HFFc6 (cell line): ENCODE data around the gene SLC7A8. TPM values are rescaled to one million over a fixed set of nuclear protein-coding genes. Genes with fewer than 3 reads are reported as not detected.
"Not testable (repeated sequence)": the region's sequence is repeated elsewhere in the genome, so short reads cannot be mapped to it uniquely, and the experiment has no call there.

Experiments
- DNase-seq: peaks from one replicate; pipeline ENCODE4 v3.0.0-alpha.2; 2018
- H3K27ac Mint-ChIP-seq: 2 replicates; pipeline ENCODE4 v1.8.0; 2020; ENCODE audit warnings: mild to moderate bottlenecking, mixed read lengths
- H3K27me3 Mint-ChIP-seq: 2 replicates; pipeline ENCODE4 v1.8.0; 2021; ENCODE audit warnings: mild to moderate bottlenecking, moderate library complexity, mixed read lengths; ENCODE audit not compliant: insufficient read depth
- H3K36me3 Mint-ChIP-seq: 2 replicates; pipeline ENCODE4 v1.8.0; 2021; ENCODE audit warnings: low read depth, mixed read lengths
- H3K4me1 Mint-ChIP-seq: 2 replicates; pipeline ENCODE4 v1.8.0; 2020; ENCODE audit warnings: low read depth, mixed read lengths
- H3K4me3 Mint-ChIP-seq: 2 replicates; pipeline ENCODE4 v1.8.0; 2020; ENCODE audit warnings: mild to moderate bottlenecking, moderate library complexity, mixed read lengths
- H3K9me3 Mint-ChIP-seq: 2 replicates; pipeline ENCODE4 v1.8.0; 2020; ENCODE audit warnings: mild to moderate bottlenecking, mixed read lengths
- long read RNA-seq: library from polyadenylated mRNA; unstranded; transcript quantifications from one replicate; pipeline ENCODE4 v2.0.0, GENCODE V29; 2019
- total RNA-seq, 6 experiments: library from RNA; stranded (reverse); fragmentation: NEBNext Ultra II Directional; extraction: Animal tissue kit (Norgen Biotek cat#: 25700); gene quantifications; 2 replicates in 1 of 6; 3 replicates in 5 of 6; pipeline ENCODE4 v1.2.3, GENCODE V29; 2021
- TF ChIP-seq, protein P1 (sequence below): fragments of 200-600 bp; sonication (generic); IDR thresholded peaks from 2 replicates; pipeline ENCODE4 v1.5.0; 2021; ENCODE audit warnings: antibody characterized with exemption, mild to moderate bottlenecking

SLC7A8 gene
- total RNA-seq = 10 to 100 TPM; 13.0 to 24.2 (median 23.3) TPM
- long read RNA-seq, full-length matches to known transcripts = 1 of 5 reads
- long read RNA-seq, partial matches to known transcripts = 0 of 5 reads
- long read RNA-seq, other reads (novel, unspliced or antisense) = 4 of 5 reads

DNA sequence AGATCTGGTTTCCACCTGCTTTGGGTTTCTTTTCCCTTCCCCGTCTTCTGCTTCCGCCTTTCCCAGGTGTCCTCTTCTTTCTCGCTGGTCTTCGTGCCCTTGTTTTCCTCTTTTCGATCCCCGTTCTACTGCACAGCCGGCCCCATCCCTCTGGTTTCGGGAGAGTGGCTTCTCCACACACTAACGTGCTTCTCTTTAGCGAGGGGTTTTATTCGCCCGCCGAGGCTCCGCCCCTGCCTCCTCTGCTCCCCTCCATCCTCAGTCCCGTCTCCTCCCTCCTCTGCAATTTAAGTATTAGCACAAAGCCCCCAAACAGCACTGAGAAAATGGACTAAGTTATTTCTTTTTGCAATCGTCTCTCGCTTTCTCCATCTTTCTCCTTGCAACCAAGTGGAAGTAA lies at the start of gene SLC7A8:
SLC7A8 (minus strand) TSS at position 182 of the 400 bp plus-strand sequence. CDS start 746 bp downstream, outside the sequence.
- Mint-ChIP-seq H3K9me3 (no peaks in the 10 kb centered on the region), H3K27me3 (no peaks in the 10 kb centered on the region), H3K4me1 (peaks cover 16% of the 10 kb centered on the region), H3K27ac (no peak within 1 kb of the TSS), H3K4me3 (no peak within 1 kb of the TSS), H3K36me3 (no peaks in the 10 kb centered on the region)
- TF ChIP-seq, protein P1, sequence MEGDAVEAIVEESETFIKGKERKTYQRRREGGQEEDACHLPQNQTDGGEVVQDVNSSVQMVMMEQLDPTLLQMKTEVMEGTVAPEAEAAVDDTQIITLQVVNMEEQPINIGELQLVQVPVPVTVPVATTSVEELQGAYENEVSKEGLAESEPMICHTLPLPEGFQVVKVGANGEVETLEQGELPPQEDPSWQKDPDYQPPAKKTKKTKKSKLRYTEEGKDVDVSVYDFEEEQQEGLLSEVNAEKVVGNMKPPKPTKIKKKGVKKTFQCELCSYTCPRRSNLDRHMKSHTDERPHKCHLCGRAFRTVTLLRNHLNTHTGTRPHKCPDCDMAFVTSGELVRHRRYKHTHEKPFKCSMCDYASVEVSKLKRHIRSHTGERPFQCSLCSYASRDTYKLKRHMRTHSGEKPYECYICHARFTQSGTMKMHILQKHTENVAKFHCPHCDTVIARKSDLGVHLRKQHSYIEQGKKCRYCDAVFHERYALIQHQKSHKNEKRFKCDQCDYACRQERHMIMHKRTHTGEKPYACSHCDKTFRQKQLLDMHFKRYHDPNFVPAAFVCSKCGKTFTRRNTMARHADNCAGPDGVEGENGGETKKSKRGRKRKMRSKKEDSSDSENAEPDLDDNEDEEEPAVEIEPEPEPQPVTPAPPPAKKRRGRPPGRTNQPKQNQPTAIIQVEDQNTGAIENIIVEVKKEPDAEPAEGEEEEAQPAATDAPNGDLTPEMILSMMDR = no peak
- DNase-seq = no peak

DNA sequence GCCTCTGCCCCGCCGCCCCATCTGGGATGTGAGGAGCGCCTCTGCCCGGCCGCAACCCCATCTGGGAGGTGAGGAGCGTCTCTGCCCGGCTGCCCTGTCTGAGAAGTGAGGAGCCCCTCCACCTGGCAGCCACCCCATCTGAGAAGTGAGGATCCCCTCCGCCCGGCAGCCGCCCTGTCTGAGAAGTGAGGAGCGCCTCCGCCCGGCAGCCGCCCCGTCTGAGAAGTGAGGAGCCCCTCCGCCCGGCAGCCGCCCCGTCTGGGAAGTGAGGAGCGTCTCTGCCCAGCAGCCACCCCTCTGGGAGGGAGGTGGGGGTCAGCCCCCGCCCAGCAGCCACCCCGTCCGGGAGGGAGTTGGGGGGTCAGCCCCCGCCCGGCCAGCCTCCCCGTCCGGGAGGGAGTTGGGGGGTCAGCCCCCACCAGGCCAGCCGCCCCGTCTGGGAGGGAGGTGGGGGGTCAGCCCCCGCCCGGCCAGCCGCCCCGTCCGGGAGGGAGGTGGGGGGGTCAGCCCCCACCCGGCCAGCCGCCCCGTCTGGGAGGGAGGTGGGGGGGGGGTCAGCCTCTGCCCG lies 48.9 kb upstream of the SLC7A8 start:
- H3K4me1 Mint-ChIP-seq, H3K9me3 Mint-ChIP-seq, DNase-seq, H3K4me3 Mint-ChIP-seq, H3K27ac Mint-ChIP-seq, H3K36me3 Mint-ChIP-seq: not testable (repeated sequence)
- H3K27me3 Mint-ChIP-seq = peaks cover 12% of the 10 kb centered on the region

DNA sequence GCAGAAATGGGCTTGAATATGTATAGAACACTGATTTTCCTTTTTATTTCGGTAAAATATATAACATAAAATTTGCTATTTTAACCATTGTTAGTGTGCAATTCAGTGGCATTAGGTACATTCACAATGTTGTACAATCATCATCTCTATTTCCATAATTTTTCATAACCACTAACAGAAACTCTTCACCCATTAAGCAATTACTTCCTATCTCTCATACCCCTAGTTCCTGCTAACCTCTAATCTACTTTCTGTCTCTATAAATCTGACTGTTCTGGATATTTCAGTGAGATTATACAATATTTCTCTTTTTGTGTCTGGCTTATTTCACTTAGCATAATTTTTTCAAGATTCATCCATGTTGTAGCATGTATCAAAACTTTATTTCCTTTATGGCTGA lies 45.4 kb upstream of the SLC7A8 start:
- Mint-ChIP-seq H3K4me1 (no peaks in the 10 kb centered on the region), H3K27ac (no peak overlapping the region), H3K4me3 (no peak overlapping the region), H3K36me3 (peaks cover 8% of the 10 kb centered on the region), H3K27me3 (peaks cover 10% of the 10 kb centered on the region), H3K9me3 (peaks cover 5% of the 10 kb centered on the region; the same call in 1 of the 2 replicates)
- TF ChIP-seq, protein P1 = no peak
- DNase-seq = no peak

DNA sequence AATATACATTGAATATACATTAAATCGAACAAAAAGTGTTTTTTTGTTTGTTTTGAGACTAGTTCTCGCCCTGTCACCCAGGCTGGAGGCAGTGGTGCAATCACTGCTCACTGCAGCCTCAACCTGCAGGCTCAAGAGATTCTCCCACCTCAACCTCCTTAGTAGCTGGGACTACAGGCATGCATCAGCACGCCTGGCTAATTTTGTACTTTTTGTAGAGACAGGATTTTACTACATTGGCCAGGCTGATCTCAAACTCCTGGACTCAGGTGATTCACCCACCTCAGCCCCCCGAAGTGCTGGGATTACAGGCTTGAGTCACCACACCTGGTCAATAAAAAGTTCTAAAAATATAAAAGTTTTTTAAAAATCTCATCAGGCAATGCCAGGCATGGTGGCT lies 44.1 kb upstream of the SLC7A8 start:
- Mint-ChIP-seq H3K36me3 (peaks cover 8% of the 10 kb centered on the region), H3K27me3 (peaks cover 14% of the 10 kb centered on the region), H3K9me3 (peaks cover 5% of the 10 kb centered on the region; the same call in 1 of the 2 replicates), H3K4me1 (no peaks in the 10 kb centered on the region), H3K4me3 (no peak overlapping the region), H3K27ac (no peak overlapping the region)
- DNase-seq = no peak
- TF ChIP-seq, protein P1 = no peak

DNA sequence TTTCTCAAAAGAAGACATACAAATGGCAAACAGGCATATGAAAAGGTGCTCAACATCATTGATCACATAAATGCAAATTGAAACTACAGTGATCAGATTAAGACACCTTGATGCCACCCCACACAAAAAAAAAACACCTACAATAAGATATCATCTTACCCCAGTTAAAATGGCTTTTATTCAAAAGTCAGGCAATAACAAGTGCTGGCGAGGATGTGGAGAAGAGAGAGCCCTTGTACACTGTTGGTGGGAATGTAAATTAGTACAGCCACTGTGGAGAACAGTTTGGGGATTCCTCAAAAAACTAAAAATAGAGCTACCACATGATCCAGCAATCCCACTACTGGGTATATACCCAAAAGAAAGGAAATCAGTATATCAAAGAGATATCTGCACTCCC lies 41.5 kb upstream of the SLC7A8 start:
- DNase-seq, H3K36me3 Mint-ChIP-seq, H3K27ac Mint-ChIP-seq, H3K4me3 Mint-ChIP-seq, H3K4me1 Mint-ChIP-seq, H3K9me3 Mint-ChIP-seq: not testable (repeated sequence)
- H3K27me3 Mint-ChIP-seq = peaks cover 24% of the 10 kb centered on the region

DNA sequence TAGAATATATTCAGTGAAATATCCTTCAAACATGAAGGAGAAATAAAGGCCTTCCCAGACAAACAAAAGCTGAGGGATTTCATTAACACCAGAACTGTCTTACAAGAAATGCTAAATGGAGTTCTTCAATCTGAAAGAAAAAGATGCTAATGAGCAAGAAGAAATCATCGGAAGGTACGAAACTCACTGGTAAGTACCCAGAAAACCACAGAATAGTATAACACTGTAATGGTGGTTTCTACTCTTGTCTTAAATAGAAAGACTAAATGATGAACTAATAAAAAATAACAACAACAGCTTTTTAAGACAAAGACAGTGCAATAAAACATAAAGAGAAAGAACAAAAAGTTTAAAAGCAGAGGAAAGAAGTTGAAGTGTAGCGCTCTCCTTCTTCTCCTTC lies 35.6 kb upstream of the SLC7A8 start:
- no peaks in the 10 kb centered on the region for H3K4me1 Mint-ChIP-seq
- TF ChIP-seq, protein P1 = no peak
- H3K4me3 Mint-ChIP-seq = no peak overlapping the region
- no peak overlapping the region for H3K27ac Mint-ChIP-seq
- H3K9me3 Mint-ChIP-seq = peaks cover 14% of the 10 kb centered on the region
- peaks cover 24% of the 10 kb centered on the region for H3K27me3 Mint-ChIP-seq
- no peaks in the 10 kb centered on the region for H3K36me3 Mint-ChIP-seq
- no peak for DNase-seq
